WTC11 (cell line): ENCODE data around the gene TMEM200A. TPM values are rescaled to one million over a fixed set of nuclear protein-coding genes. Genes with fewer than 3 reads are reported as not detected.

Experiments
- ATAC-seq: fragments of 200-7000 bp; cut with Tn5 transposase; 2 replicates; pipeline ENCODE4 v1.10.0; 2021; ENCODE audit warnings: mild to moderate bottlenecking, moderate library complexity
- CTCF ChIA-PET: fragments of 300-600 bp; sonication (Branson Sonifier 250); formaldehyde crosslinking; loops from one replicate; lab custom pipeline; 2021; ENCODE audit warnings: antibody characterized with exemption; lab: Charles Lee
- POLR2A ChIA-PET: fragments of 350-600 bp; sonication (Branson Sonifier 250); formaldehyde crosslinking; loops from one replicate; lab custom pipeline; 2021; ENCODE audit warnings: antibody characterized with exemption; lab: Charles Lee
- DNase-seq: peaks from one replicate; pipeline ENCODE4 v3.0.0; 2021; ENCODE audit warnings: low spot score
- H3K27ac Mint-ChIP-seq: 2 replicates; pipeline ENCODE4 v1.8.0; 2021; ENCODE audit warnings: mixed read lengths
- H3K27me3 Mint-ChIP-seq: 2 replicates; pipeline ENCODE4 v1.8.0; 2021; ENCODE audit warnings: low read depth, mild to moderate bottlenecking, moderate library complexity, mixed read lengths
- H3K36me3 Mint-ChIP-seq: 2 replicates; pipeline ENCODE4 v1.8.0; 2021; ENCODE audit warnings: mixed read lengths
- H3K4me1 Mint-ChIP-seq: 2 replicates; pipeline ENCODE4 v1.8.0; 2022; ENCODE audit warnings: mixed read lengths
- H3K4me3 Mint-ChIP-seq: 2 replicates; pipeline ENCODE4 v1.8.0; 2021; ENCODE audit warnings: mild to moderate bottlenecking, moderate library complexity, mixed read lengths
- H3K9me3 Mint-ChIP-seq: 2 replicates; pipeline ENCODE4 v1.8.0; 2021; ENCODE audit warnings: mixed read lengths
- AR ChIP-seq: fragments of 250-450 bp; sonication (Bioruptor Pico); IDR thresholded peaks from 2 replicates; pipeline ENCODE4 v1.9.0; 2021; ENCODE audit warnings: mild to moderate bottlenecking
- ATF6 ChIP-seq: sonication (generic); formaldehyde crosslinking; IDR thresholded peaks from 2 replicates; pipeline ENCODE4 v1.8.1; 2023; ENCODE audit warnings: mild to moderate bottlenecking, missing genetic modification reagents
- CBFB ChIP-seq: sonication (generic); formaldehyde crosslinking; IDR thresholded peaks from 2 replicates; pipeline ENCODE4 v1.8.1; 2022; ENCODE audit warnings: mild to moderate bottlenecking, low read depth, missing genetic modification reagents
- E2F1 ChIP-seq: sonication (generic); formaldehyde crosslinking; IDR thresholded peaks from 2 replicates; pipeline ENCODE4 v1.8.0; 2022; ENCODE audit warnings: mild to moderate bottlenecking, missing genetic modification reagents
- ERG ChIP-seq: fragments of 250-450 bp; sonication (Bioruptor Pico); IDR thresholded peaks from 2 replicates; pipeline ENCODE4 v1.8.0; 2021; ENCODE audit warnings: mild to moderate bottlenecking
- GTF2I ChIP-seq: fragments of 250-450 bp; sonication (Bioruptor Pico); conservative IDR thresholded peaks from 2 replicates; pipeline ENCODE4 v1.4.0; 2021; ENCODE audit warnings: mild to moderate bottlenecking
- HMGXB4 ChIP-seq: sonication (generic); formaldehyde crosslinking; IDR thresholded peaks from 2 replicates; pipeline ENCODE4 v1.8.1; 2023; ENCODE audit warnings: mild to moderate bottlenecking, moderate library complexity, missing genetic modification reagents
- MAX ChIP-seq: sonication (generic); formaldehyde crosslinking; IDR thresholded peaks from 2 replicates; pipeline ENCODE4 v1.8.0; 2022; ENCODE audit warnings: mild to moderate bottlenecking, missing genetic modification reagents
- NFE2L1 ChIP-seq: sonication (generic); formaldehyde crosslinking; IDR thresholded peaks from 2 replicates; pipeline ENCODE4 v1.8.1; 2023; ENCODE audit warnings: missing genetic modification reagents
- SMAD3 ChIP-seq: sonication (generic); formaldehyde crosslinking; IDR thresholded peaks from 2 replicates; pipeline ENCODE4 v1.8.0; 2022; ENCODE audit warnings: missing genetic modification reagents, mild to moderate bottlenecking, borderline replicate concordance
- STAT6 ChIP-seq: sonication (generic); formaldehyde crosslinking; conservative IDR thresholded peaks from 2 replicates; pipeline ENCODE4 v1.8.1; 2023; ENCODE audit warnings: mild to moderate bottlenecking, low read depth, missing genetic modification reagents, moderate library complexity
- TEAD4 ChIP-seq: sonication (generic); formaldehyde crosslinking; IDR thresholded peaks from 2 replicates; pipeline ENCODE4 v1.8.0; 2022; ENCODE audit warnings: mild to moderate bottlenecking, missing genetic modification reagents
- USF2 ChIP-seq: sonication (generic); formaldehyde crosslinking; IDR thresholded peaks from 2 replicates; pipeline ENCODE4 v1.8.1; 2023; ENCODE audit warnings: mild to moderate bottlenecking, missing genetic modification reagents, moderate library complexity
- ZBTB21 ChIP-seq: sonication (generic); formaldehyde crosslinking; IDR thresholded peaks from 2 replicates; pipeline ENCODE4 v1.8.1; 2023; ENCODE audit warnings: mild to moderate bottlenecking, missing genetic modification reagents, borderline replicate concordance
- ZMAT4 ChIP-seq: fragments of 250-450 bp; sonication (Bioruptor Pico); IDR thresholded peaks from 2 replicates; pipeline ENCODE4 v1.9.0; 2021; ENCODE audit warnings: mild to moderate bottlenecking
- ZNF138 ChIP-seq: sonication (generic); formaldehyde crosslinking; conservative IDR thresholded peaks from 2 replicates; pipeline ENCODE4 v1.8.1; 2022; ENCODE audit warnings: mild to moderate bottlenecking, moderate library complexity, missing genetic modification reagents
- ZSCAN18 ChIP-seq: fragments of 250-450 bp; sonication (Bioruptor Pico); IDR thresholded peaks from 2 replicates; pipeline ENCODE4 v2.1.2; 2022; ENCODE audit warnings: mild to moderate bottlenecking, moderate library complexity
- total RNA-seq: library from RNA; stranded (reverse); gene quantifications from 3 replicates; pipeline ENCODE4 v1.2.3, GENCODE V29; 2021

TMEM200A gene
- total RNA-seq, 1 experiment from 2014 or later = 11.0 TPM

- Mint-ChIP-seq H3K36me3 (peaks cover 2% of the 10 kb centered on the region; the same call in 1 of the 2 replicates), H3K9me3 (no peaks in the 10 kb centered on the region)
- POLR2A ChIA-PET = no interaction called here
- TF ChIP-seq ZSCAN18 (no peak), STAT6 (CRISPR knock-in tag) (no peak), MAX (no peak), SMAD3 (no peak), CBFB (CRISPR knock-in tag) (no peak), ZBTB21 (CRISPR knock-in tag) (no peak), ERG (CRISPR knock-in tag) (no peak), HMGXB4 (CRISPR knock-in tag) (no peak), NFE2L1 (CRISPR knock-in tag) (no peak), AR (CRISPR knock-in tag) (no peak), ZNF138 (CRISPR knock-in tag) (no peak), E2F1 (CRISPR knock-in tag) (no peak), TEAD4 (CRISPR knock-in tag) (no peak), GTF2I (CRISPR knock-in tag) (no peak), USF2 (CRISPR knock-in tag) (no peak), ZMAT4 (no peak), ATF6 (CRISPR knock-in tag) (no peak)
- TF ChIP-seq, all 79 proteins: peak for 0
- Mint-ChIP-seq H3K27ac (no peak overlapping the region), H3K4me1 (peaks cover 33% of the 10 kb centered on the region), H3K4me3 (no peak overlapping the region), H3K27me3 (no peaks in the 10 kb centered on the region)
- DNase-seq (no peak), ATAC-seq (no peak)
- CTCF ChIA-PET = interaction anchor here (0.6 to 1.3 kb wide), 4 partner anchors 9 to 50 kb away, joined by 3 to 5 read pairs (median 3); partner anchors contain the start of gene TMEM200A
These were observed 15.2 kb downstream of the TMEM200A start for GRCh38 chr6:130381012-130381411.
